Measurements from ENCODE around the gene CLDND2. TPM values are rescaled to one million over a fixed set of nuclear protein-coding genes. Genes with fewer than 3 reads are reported as not detected.

CLDND2 gene, protein sequence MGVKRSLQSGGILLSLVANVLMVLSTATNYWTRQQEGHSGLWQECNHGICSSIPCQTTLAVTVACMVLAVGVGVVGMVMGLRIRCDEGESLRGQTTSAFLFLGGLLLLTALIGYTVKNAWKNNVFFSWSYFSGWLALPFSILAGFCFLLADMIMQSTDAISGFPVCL
- total RNA-seq: 0.18 TPM in 1 of 2 replicates, not detected in the other

DNA sequence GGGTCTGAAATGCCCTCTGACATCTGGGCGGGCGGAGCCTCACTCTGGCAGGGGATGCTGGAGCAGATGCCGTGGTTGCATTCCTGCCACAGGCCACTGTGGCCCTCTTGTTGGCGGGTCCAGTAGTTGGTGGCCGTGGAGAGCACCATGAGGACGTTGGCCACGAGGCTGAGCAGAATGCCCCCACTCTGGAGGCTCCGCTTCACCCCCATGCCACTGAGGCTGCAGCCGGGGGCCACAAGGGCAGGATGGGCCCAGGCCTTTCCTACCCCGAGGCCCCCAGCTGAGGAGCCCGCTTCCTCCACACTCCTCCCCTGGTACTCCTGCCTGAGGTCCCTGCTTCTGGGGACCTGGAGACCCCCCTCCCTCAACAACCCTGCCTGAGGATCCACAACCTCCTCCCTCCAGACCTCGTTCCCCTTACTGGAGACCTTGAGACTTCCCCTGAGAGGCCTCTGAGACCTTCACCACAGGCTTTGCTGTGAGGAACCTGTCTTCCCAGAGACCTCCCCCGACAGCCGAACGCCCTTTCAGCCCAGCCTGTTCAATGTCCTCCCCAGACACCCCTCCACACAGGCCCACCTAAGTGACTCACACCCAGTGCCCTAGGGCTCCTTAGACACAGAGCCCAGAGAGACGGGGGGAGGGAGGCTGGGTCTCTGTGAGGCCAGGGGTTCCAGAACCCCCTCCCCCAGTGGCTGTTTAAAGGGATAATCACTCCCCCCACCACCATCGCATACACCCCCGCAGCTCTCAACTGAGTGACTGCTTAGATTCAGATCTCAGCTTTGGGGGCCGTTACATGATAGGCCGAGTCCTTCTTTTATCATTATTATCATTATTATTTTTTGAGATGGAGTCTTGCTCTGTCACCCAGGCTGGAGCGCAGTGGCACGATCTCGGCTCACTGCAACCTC lies at the start of gene CLDND2:
Gene CLDND2, minus strand, starts transcription at position 638 of the 917 bp plus-strand sequence. Its CDS starts 426 bp downstream, at position 212.

DNA sequence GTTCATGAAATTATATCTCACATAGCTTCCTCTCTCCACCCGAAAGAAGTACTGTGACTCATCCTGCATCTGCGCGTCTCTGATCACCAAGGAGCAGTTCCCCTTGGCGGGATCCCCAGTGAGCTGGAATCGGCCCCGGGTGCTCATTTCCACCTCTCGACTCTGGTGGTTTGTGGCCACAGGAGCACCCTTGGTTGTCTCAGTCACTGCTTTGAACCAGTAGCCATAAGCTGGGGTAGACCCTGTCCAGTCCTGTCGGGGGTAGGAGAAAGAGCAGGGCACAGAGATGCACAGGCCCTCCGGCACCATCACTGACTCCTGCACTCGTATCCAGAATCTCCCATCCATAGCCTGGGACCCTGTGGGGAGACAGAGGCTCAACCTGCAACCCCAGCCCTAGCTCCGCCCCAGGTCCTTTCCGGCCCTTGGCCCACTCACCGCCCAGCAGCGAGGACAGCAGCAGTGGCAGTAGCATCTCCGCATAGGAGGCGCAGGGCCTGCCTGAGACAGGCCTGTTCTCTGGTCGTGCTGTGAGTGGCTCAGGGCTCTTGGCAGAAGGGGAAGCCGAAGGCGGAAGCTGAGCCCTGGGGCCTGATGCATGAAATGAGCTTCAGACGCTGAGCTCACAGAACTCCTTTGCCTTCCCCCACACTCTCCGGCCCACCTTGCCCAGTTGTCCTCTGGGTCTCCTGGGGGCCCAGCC lies 48.5 kb upstream of the CLDND2 start, which contains the start of gene SIGLEC10:
Gene SIGLEC10, minus strand, starts transcription at position 536 of the 703 bp plus-strand sequence. Its CDS starts 61 bp downstream, at position 475.

GRCh38 chr19:51387924-51388389 lies 19.2 kb upstream of the CLDND2 start, which contains the start of gene LIM2:
Gene LIM2 (minus strand): TSS chr19:51387974. CDS start chr19:51387443, 531 bp downstream.

DNA sequence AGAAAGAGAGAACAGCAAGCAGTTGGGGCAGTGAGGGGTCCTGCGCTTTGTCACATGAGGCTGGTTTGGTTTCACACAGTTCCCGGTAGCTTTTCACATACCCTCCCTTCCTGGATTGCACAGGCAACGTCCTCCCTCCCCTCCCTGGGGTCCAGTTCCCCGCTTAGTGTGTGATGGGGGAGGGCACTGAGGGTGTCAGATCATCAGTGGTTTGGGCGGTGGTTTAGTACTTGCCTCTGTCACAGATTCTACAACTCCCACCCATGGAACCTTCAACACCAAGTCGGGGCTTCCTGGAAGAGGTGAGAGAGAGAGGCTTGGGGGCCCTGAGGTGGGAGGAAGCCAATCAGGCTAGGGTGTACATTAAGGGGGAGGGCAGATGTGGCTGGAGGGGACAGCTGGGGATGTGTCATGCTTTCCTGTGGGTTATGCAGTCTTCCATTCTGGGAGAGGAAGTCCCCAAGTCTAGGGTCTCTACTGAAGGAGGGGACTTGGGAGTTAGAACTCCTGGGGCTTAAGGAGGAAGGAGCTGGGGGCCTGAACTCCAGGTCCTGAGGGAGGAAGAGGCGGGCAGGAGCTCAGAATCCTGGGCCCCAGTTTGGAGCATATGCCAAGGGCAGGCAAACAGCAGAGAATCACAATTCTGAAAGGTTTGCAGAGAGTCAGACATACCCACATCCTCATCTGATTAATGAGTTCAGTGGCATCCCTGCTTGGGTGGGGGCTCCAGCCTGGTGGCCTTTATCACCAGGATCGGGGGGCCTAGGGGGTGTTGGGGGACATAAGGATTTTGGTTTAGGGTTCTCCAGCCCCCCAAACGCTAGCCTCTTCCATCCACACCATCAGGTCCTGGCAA lies 4.1 kb upstream of the CLDND2 start, which contains the start of gene NKG7:
Gene NKG7, minus strand, starts transcription at position 6 of the 856 bp plus-strand sequence. CDS start 119 bp downstream, outside the sequence.

GRCh38 chr19:51365965-51366388 lies 2.8 kb downstream of the CLDND2 start, which contains the start of gene ETFB:
Gene ETFB (minus strand): TSS chr19:51366388. CDS start chr19:51366326, 62 bp downstream.

DNA sequence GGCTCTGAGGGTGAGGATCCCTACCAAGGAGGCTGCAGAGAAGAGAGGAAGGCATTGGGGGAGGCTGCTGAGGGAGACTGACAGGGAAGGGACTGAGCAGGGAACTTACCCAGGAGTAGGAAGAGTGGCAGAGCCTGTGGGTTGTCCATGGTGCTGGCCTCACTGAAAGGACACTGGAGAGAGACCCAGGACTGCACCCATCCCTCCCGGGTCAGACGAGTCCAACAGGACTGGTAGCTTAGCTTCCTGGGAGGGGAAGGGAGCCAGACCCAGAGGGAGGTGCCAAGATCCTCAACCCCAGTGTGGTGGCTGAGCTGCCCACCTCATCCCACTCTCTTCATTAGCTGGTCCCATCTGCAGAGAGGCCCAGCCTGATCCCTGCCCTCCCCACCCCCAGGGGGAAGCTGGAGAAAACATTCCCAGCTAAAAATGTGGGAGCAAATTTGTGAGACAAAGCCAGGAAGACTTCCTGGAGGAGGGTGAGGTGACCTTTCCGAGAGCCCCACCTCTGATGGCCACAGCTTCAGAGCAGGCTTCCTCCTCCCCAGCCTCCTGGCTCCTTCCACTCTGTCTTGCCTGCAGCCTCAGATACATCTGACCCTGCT lies 26.7 kb downstream of the CLDND2 start, which contains the start of gene VSIG10L:
Gene VSIG10L, minus strand, starts transcription at position 164 of the 605 bp plus-strand sequence. Its CDS starts 15 bp downstream, at position 149.

Other genes starting within 250 kb of the CLDND2 start
- gene SIGLEC9, start 244.1 kb downstream of the CLDND2 start, total RNA-seq: 0.09 TPM in 1 of 2 replicates, not detected in the other
- under 0.01 TPM in 1 of 2 replicates, not detected in the other for gene SIGLEC7, start 226.7 kb downstream of the CLDND2 start, total RNA-seq
- gene CD33, start 143.9 kb downstream of the CLDND2 start, total RNA-seq: not detected in 2 replicates
- not detected in 2 replicates for gene SIGLECL1, start 117.9 kb downstream of the CLDND2 start, total RNA-seq
- under 0.01 TPM in 1 of 2 replicates, not detected in the other for gene IGLON5, start 57.4 kb downstream of the CLDND2 start, total RNA-seq
- gene VSIG10L, start 26.9 kb downstream of the CLDND2 start, total RNA-seq: 0.18 and 0.19 TPM in 2 replicates
- 121 and 134 TPM in 2 replicates for gene ETFB, start 2.6 kb downstream of the CLDND2 start, total RNA-seq
- gene NKG7, start 3.7 kb upstream of the CLDND2 start, total RNA-seq: not detected in 2 replicates
- not detected in 2 replicates for gene LIM2, start 19.0 kb upstream of the CLDND2 start, total RNA-seq
- not detected in 2 replicates for gene C19orf84, start 21.6 kb upstream of the CLDND2 start, total RNA-seq
- not detected in 2 replicates for gene SIGLEC10, start 48.6 kb upstream of the CLDND2 start, total RNA-seq
- gene SIGLEC8, start 89.5 kb upstream of the CLDND2 start, total RNA-seq: not detected in 2 replicates
- not detected in 2 replicates for gene CEACAM18, start 109.5 kb upstream of the CLDND2 start, total RNA-seq
- gene SIGLEC12, start 132.8 kb upstream of the CLDND2 start, total RNA-seq: not detected in 2 replicates
- gene SIGLEC6, start 162.7 kb upstream of the CLDND2 start, total RNA-seq: not detected in 2 replicates
- 4.2 and 8.6 TPM in 2 replicates for gene ZNF175, start 202.3 kb upstream of the CLDND2 start, total RNA-seq